Heart left ventricle (tissue), 13 donors: ENCODE results near the gene WASL.

Experiments used
- CTCF ChIP-seq, 12 donors: fragments of 200-600 bp; sonication (generic) in 4 of 12; IDR thresholded peaks; one replicate each; pipeline versions ENCODE4 v1.5.0 to v1.8.0; 2018 to 2022; ENCODE audit warnings: antibody characterized with exemption in 12 of 12, mild to moderate bottlenecking in 5 of 12
- POLR2A ChIP-seq, 2 donors: fragments of 450-650 bp; IDR thresholded peaks; one replicate each; pipeline ENCODE4 v1.6.1; 2017; ENCODE audit warnings: antibody characterized with exemption in 2 of 2, mild to moderate bottlenecking in 2 of 2, moderate library complexity in 2 of 2
- donor health status: ischemic (EF 13 %, LVEDD 7.1; RV severe dilation, severe dysfunction).
- donor health status: DM: no; HTN: yes; CAD: no.
- donor health status: DM: no; HTN: no; CAD: no.
- donor health status: ischemic (EF 25% LVEDD 6.9; RV normal size, moderate dysfunction).
- donor health status: ischemic (EF 25% LVEDD 5.7; RV mildly dilated, moderate dysfunction).
- donor health status: ischemic (EF 35%, LVEDD 5.7; RV mildly dilated, moderate dysfunction).
- donor health status: nonischemic (EF 11% LVEDD 7.7; RV severe dilation, severe dysfunction).
- donor health status: DM: yes; HTN: yes; CAD: no.
- donor health status: PGD.
- donor health status: ischemic (EF 29% LVEDD 5.4; RV normal size, mild dysfunction).
- donor health status: nonischemic (EF 23%, LVEDD 6.1; RV moderate dilation, normal function).

- TF ChIP-seq CTCF (IDR thresholded peaks at IDR 0.05) (no peak), POLR2A (IDR thresholded peaks at IDR 0.05) (no peak)
These were observed 10.0 kb downstream of the WASL start for GRCh38 chr7:123738808-123739207.
